ENCODE data around the gene MED12. TPM values are rescaled to one million over a fixed set of nuclear protein-coding genes. Genes with fewer than 3 reads are reported as not detected.

Gene MED12
- total RNA-seq, 1 donor from 2014 or later = 39.7 TPM

- no peak for DNase-seq (ENCODE audit: extremely low read depth, low read depth, low spot score)
Observed at GRCh38 chrX:71184092-71184491, 65.7 kb downstream of the MED12 start.

- no peak for DNase-seq (ENCODE audit: extremely low read depth, low read depth, low spot score)
Observed at GRCh38 chrX:71184803-71185495, 66.6 kb downstream of the MED12 start.

- DNase-seq (ENCODE audit: extremely low read depth, low read depth, low spot score) = no peak
Observed at GRCh38 chrX:71191248-71191647, 72.9 kb downstream of the MED12 start.

Other genes with a start within 250 kb of the MED12 start
- gene TEX11, start 209.9 kb upstream of the MED12 start, total RNA-seq = not detected in 2 replicates
- gene SLC7A3, start 187.5 kb upstream of the MED12 start, total RNA-seq = not detected in 2 replicates
- 67.2 and 69.6 TPM in 2 replicates for gene SNX12, start 50.3 kb upstream of the MED12 start, total RNA-seq
- 6.5 and 10.0 TPM in 2 replicates for gene FOXO4, start 22.7 kb upstream of the MED12 start, total RNA-seq
- not detected in 2 replicates for gene CXorf65, start 11.9 kb upstream of the MED12 start, total RNA-seq
- 0.23 TPM in 1 of 2 replicates, not detected in the other for gene IL2RG, start 7.0 kb upstream of the MED12 start, total RNA-seq
- 0.10 and 0.99 TPM in 2 replicates for gene NLGN3, start 26.2 kb downstream of the MED12 start, total RNA-seq
- not detected in 2 replicates for gene GJB1, start 104.6 kb downstream of the MED12 start, total RNA-seq
- 25.1 and 30.7 TPM in 2 replicates for gene ZMYM3, start 135.5 kb downstream of the MED12 start, total RNA-seq
- gene NONO, start 165.0 kb downstream of the MED12 start, total RNA-seq = 309 and 314 TPM in 2 replicates
- 0.24 and 2.1 TPM in 2 replicates for gene ITGB1BP2, start 183.2 kb downstream of the MED12 start, total RNA-seq
- 34.8 and 42.4 TPM in 2 replicates for gene TAF1, start 247.8 kb downstream of the MED12 start, total RNA-seq

Measured in glomerular endothelial cell (primary cell).